ENCODE measurements around the gene THPO.
A peak's percentile ranks its signal among the peaks of the same experiment; 100 is the strongest.

Gene THPO

DNA sequence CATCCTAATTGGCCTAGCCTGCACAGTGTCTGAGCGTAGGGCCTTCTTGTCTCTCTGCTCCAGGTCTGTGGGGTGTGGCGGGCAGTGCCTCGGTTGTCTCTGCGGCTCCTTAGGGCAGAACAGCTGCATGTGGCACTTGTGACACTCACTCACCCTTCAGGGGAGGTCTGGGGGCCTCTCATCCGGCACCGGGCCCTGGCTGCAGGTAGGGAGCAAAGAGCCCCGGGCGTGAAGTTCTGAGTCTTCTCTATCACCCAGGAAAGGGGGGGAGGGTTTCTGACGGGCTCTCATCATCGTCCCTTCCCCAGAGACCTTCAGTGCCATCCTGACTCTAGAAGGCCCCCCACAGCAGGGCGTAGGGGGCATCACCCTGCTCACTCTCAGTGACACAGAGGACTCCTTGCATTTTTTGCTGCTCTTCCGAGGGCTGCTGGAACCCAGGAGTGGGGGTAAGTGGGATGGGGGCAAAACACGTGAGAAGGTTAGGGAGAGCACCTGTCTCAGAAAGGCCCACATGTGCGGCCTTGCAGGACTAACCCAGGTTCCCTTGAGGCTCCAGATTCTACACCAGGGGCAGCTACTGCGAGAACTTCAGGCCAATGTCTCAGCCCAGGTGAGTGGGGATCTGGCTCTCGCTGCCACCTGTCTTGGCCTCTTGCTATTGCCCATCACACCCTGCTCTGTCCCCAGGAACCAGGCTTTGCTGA, 4.5 kb upstream of the THPO start:
- no peaks in the 10 kb centered on the region for H3K9me3 ChIP-seq (ENCODE audit: control insufficient read depth, insufficient read depth, low read length)
- no peak overlapping the region for H3K4me3 ChIP-seq (ENCODE audit: low read depth, low read length)
- H3K27me3 ChIP-seq (ENCODE audit: control insufficient read depth, insufficient read depth, low read length) = peaks cover 61% of the 10 kb centered on the region

DNA sequence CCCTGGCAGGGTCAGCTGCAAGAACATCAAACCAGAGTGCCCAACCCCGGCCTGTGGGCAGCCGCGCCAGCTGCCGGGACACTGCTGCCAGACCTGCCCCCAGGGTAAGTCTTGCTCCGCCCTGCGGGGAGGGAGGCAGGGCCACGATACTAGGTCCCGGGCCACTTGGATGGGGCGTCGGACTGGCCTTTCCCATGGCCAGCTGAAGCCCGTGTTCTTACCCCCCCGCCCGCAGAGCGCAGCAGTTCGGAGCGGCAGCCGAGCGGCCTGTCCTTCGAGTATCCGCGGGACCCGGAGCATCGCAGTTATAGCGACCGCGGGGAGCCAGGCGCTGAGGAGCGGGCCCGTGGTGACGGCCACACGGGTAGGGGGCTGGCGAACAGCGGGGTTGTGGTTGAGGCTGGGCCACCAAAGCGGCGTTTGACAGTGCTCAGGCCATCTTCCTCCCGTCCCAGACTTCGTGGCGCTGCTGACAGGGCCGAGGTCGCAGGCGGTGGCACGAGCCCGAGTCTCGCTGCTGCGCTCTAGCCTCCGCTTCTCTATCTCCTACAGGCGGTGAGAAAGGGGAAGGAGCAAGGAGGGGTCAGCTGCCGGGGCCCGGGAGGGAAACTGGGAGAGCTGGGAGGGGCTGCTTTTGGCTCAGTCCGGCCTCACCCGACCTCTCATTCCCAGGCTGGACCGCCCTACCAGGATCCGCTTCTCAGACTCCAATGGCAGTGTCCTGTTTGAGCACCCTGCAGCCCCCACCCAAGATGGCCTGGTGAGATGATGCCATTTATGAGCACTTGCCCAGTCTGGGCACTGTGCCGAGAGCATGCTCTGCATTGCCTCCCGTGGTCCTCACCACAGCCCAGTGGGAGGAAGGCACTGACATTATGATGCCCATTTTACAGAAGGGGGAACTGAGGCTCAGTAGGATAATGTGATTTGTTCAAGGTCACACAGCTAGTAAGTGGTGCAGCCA, 3.5 kb upstream of the THPO start:
- Histone ChIP-seq H3K4me3 (ENCODE audit: low read depth, low read length) (peak overlapping the region; percentile 68), H3K9ac (ENCODE audit: low read depth, low read length) (no peak overlapping the region), H3K4me1 (ENCODE audit: control insufficient read depth, insufficient read depth, low read length) (peaks cover 8% of the 10 kb centered on the region)

More for the DNA sequence above, 4.5 kb upstream of the THPO start:
- Histone ChIP-seq H3K4me1 (ENCODE audit: control insufficient read depth, insufficient read depth, low read length) (peaks cover 8% of the 10 kb centered on the region), H3K36me3 (ENCODE audit: control insufficient read depth, insufficient read depth, low read length) (no peaks in the 10 kb centered on the region), H3K9ac (ENCODE audit: low read depth, low read length) (no peak overlapping the region)

GRCh38 chr3:184380627-184381260, 2.7 kb upstream of the THPO start:
- peaks cover 67% of the 10 kb centered on the region for H3K27me3 ChIP-seq (ENCODE audit: control insufficient read depth, insufficient read depth, low read length)
- peak overlapping the region; percentile 68 for H3K4me3 ChIP-seq (ENCODE audit: low read depth, low read length)
- peak overlapping the region; percentile 37 for H3K9ac ChIP-seq (ENCODE audit: low read depth, low read length)
- H3K9me3 ChIP-seq (ENCODE audit: control insufficient read depth, insufficient read depth, low read length) = no peaks in the 10 kb centered on the region
- peaks cover 8% of the 10 kb centered on the region for H3K4me1 ChIP-seq (ENCODE audit: control insufficient read depth, insufficient read depth, low read length)
- H3K36me3 ChIP-seq (ENCODE audit: control insufficient read depth, insufficient read depth, low read length) = no peaks in the 10 kb centered on the region

More for the DNA sequence above, 3.5 kb upstream of the THPO start:
- Histone ChIP-seq H3K9me3 (ENCODE audit: control insufficient read depth, insufficient read depth, low read length) (no peaks in the 10 kb centered on the region), H3K36me3 (ENCODE audit: control insufficient read depth, insufficient read depth, low read length) (no peaks in the 10 kb centered on the region), H3K27me3 (ENCODE audit: control insufficient read depth, insufficient read depth, low read length) (peaks cover 66% of the 10 kb centered on the region)

DNA sequence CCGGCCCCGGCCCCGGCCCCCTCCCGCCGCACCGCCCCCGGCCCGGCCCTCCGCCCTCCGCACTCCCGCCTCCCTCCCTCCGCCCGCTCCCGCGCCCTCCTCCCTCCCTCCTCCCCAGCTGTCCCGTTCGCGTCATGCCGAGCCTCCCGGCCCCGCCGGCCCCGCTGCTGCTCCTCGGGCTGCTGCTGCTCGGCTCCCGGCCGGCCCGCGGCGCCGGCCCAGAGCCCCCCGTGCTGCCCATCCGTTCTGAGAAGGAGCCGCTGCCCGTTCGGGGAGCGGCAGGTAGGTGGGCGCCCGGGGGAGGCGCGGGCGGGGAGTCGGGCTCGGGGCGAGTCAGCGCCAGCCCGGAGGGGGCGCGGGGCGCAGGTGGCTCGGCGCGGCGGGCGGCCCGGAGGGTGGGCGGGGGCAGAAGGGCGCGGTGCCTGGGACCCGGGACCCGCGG, 2.2 kb upstream of the THPO start:
- H3K9me3 ChIP-seq (ENCODE audit: control insufficient read depth, insufficient read depth, low read length) = no peaks in the 10 kb centered on the region
- H3K36me3 ChIP-seq (ENCODE audit: control insufficient read depth, insufficient read depth, low read length) = no peaks in the 10 kb centered on the region
- peaks cover 8% of the 10 kb centered on the region for H3K4me1 ChIP-seq (ENCODE audit: control insufficient read depth, insufficient read depth, low read length)
- H3K4me3 ChIP-seq (ENCODE audit: low read depth, low read length) = peak overlapping the region; percentile 68
- peaks cover 71% of the 10 kb centered on the region for H3K27me3 ChIP-seq (ENCODE audit: control insufficient read depth, insufficient read depth, low read length)
- H3K9ac ChIP-seq (ENCODE audit: low read depth, low read length) = no peak overlapping the region

- Histone ChIP-seq H3K4me3 (ENCODE audit: low read depth, low read length) (peak within 1 kb of the TSS; percentile 68), H3K9me3 (ENCODE audit: control insufficient read depth, insufficient read depth, low read length) (no peaks in the 10 kb centered on the region), H3K27me3 (ENCODE audit: control insufficient read depth, insufficient read depth, low read length) (peaks cover 69% of the 10 kb centered on the region)
These were observed 1.6 kb upstream of the THPO start, which contains the start of gene CHRD for GRCh38 chr3:184379358-184380184. Gene CHRD, plus strand, starts transcription at chr3:184380054. Its CDS starts 265 bp downstream, at chr3:184380319.

DNA sequence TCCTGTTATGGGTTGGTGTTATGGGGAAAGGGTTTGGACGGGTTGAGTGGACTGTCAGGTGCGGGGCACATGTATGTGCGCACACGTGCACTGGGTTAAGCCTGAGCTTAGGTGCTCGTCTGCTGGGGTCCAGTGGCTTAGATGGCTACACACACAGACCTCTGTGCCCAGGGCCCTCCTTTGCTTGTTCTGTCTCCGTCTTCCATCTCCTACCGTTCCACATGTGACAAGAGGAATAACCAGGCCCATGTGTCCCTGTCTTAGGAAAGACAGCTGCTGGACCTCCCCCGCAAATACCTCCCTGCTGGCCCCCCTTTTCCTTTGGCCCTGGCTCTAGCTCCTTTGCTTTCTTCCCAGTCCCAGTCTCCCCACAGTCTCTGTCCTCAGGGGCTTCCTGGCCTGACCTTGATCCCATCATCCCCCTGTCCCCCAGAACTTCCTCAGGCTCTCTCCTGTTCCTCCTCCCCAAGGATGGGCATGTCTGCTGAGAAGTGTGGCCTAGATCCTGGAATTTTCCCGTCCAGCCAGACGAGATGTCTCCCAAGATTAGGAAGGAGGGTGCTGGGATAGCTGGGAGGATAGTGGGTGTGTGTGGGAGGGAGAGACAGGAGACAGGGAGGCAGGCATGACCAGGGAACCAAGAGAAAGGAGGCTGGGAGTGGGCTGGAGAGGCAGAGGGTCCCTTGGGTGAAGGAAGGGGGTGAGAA, 797 bp upstream of the THPO start:
- Histone ChIP-seq H3K36me3 (ENCODE audit: control insufficient read depth, insufficient read depth, low read length) (no peaks in the 10 kb centered on the region), H3K4me3 (ENCODE audit: low read depth, low read length) (peak overlapping the region; percentile 40), H3K4me1 (ENCODE audit: control insufficient read depth, insufficient read depth, low read length) (peaks cover 8% of the 10 kb centered on the region), H3K9ac (ENCODE audit: low read depth, low read length) (no peak overlapping the region), H3K27me3 (ENCODE audit: control insufficient read depth, insufficient read depth, low read length) (peaks cover 62% of the 10 kb centered on the region), H3K9me3 (ENCODE audit: control insufficient read depth, insufficient read depth, low read length) (no peaks in the 10 kb centered on the region)

More at GRCh38 chr3:184379358-184380184, 1.6 kb upstream of the THPO start, which contains the start of gene CHRD:
- peak within 1 kb of the TSS; percentile 37 for H3K9ac ChIP-seq (ENCODE audit: low read depth, low read length)
- no peaks in the 10 kb centered on the region for H3K36me3 ChIP-seq (ENCODE audit: control insufficient read depth, insufficient read depth, low read length)
- peaks cover 8% of the 10 kb centered on the region for H3K4me1 ChIP-seq (ENCODE audit: control insufficient read depth, insufficient read depth, low read length)

DNA sequence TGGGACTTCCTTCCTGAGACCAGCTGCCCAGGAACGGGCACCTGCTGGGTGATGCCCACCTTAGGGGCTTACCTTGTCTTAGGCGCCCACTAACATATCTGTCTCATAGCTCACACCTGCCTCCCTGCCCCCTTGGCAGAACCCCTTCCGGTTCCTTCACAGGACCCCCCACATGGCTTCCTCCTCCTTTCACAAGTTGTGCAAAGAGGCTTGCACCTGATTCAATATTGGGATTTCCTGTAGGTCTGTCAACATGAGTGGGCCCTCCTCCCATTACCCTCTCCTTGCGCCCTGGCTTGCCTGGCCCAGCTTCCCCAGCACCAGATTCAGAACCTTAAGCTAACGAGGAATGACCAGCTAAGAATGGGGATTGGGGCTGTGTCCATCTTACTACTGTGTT, 633 bp downstream of the THPO start:
- H3K4me1 ChIP-seq (ENCODE audit: control insufficient read depth, insufficient read depth, low read length) = peaks cover 8% of the 10 kb centered on the region
- H3K9me3 ChIP-seq (ENCODE audit: control insufficient read depth, insufficient read depth, low read length) = no peaks in the 10 kb centered on the region
- no peak overlapping the region for H3K9ac ChIP-seq (ENCODE audit: low read depth, low read length)
- peaks cover 55% of the 10 kb centered on the region for H3K27me3 ChIP-seq (ENCODE audit: control insufficient read depth, insufficient read depth, low read length)
- H3K36me3 ChIP-seq (ENCODE audit: control insufficient read depth, insufficient read depth, low read length) = no peaks in the 10 kb centered on the region
- H3K4me3 ChIP-seq (ENCODE audit: low read depth, low read length) = peak overlapping the region; percentile 3

- H3K9ac ChIP-seq (ENCODE audit: low read depth, low read length) = no peak overlapping the region
- peaks cover 40% of the 10 kb centered on the region for H3K27me3 ChIP-seq (ENCODE audit: control insufficient read depth, insufficient read depth, low read length)
- peaks cover 12% of the 10 kb centered on the region for H3K4me1 ChIP-seq (ENCODE audit: control insufficient read depth, insufficient read depth, low read length)
- no peaks in the 10 kb centered on the region for H3K36me3 ChIP-seq (ENCODE audit: control insufficient read depth, insufficient read depth, low read length)
- no peak overlapping the region for H3K4me3 ChIP-seq (ENCODE audit: low read depth, low read length)
- no peaks in the 10 kb centered on the region for H3K9me3 ChIP-seq (ENCODE audit: control insufficient read depth, insufficient read depth, low read length)
These were observed 2.1 kb downstream of the THPO start for GRCh38 chr3:184375747-184376461.

DNA sequence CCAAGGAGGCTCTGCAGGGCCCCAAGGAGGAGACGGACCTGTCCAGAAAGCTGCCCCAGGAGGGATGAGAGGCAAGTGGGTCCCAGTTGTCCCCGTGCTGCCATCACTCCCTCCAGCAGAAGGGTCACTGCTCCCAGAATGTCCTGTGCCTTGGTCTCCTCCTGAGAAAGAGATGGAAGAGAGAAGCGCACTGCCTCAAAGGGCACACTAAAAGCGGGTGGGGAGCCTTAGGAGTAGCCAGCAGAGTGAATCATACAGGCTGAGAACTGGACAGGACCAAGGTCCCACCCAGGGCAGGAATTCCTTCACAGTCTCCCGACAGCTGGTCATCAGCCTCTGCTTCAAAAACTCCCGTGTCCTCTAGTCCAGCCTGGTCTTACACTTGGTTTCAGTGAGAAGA, 4.6 kb downstream of the THPO start:
- no peak overlapping the region for H3K9ac ChIP-seq (ENCODE audit: low read depth, low read length)
- peaks cover 6% of the 10 kb centered on the region for H3K4me1 ChIP-seq (ENCODE audit: control insufficient read depth, insufficient read depth, low read length)
- H3K4me3 ChIP-seq (ENCODE audit: low read depth, low read length) = no peak overlapping the region
- H3K9me3 ChIP-seq (ENCODE audit: control insufficient read depth, insufficient read depth, low read length) = no peaks in the 10 kb centered on the region
- peaks cover 1% of the 10 kb centered on the region for H3K36me3 ChIP-seq (ENCODE audit: control insufficient read depth, insufficient read depth, low read length)
- H3K27me3 ChIP-seq (ENCODE audit: control insufficient read depth, insufficient read depth, low read length) = peaks cover 25% of the 10 kb centered on the region

- peaks cover 20% of the 10 kb centered on the region for H3K27me3 ChIP-seq (ENCODE audit: control insufficient read depth, insufficient read depth, low read length)
- no peak overlapping the region for H3K4me3 ChIP-seq (ENCODE audit: low read depth, low read length)
- no peak overlapping the region for H3K9ac ChIP-seq (ENCODE audit: low read depth, low read length)
- no peaks in the 10 kb centered on the region for H3K9me3 ChIP-seq (ENCODE audit: control insufficient read depth, insufficient read depth, low read length)
- H3K36me3 ChIP-seq (ENCODE audit: control insufficient read depth, insufficient read depth, low read length) = peaks cover 7% of the 10 kb centered on the region
- peaks cover 6% of the 10 kb centered on the region for H3K4me1 ChIP-seq (ENCODE audit: control insufficient read depth, insufficient read depth, low read length)
These were observed 5.1 kb downstream of the THPO start for GRCh38 chr3:184372911-184373310.

Data from iPS-15b (cell line).